GM23338 (cell line): ENCODE results near the gene DYRK1A.

ENCODE experiments used
- CREB1 ChIP-seq: fragments of 250-450 bp; sonication (Bioruptor Pico); IDR thresholded peaks from 2 replicates; pipeline ENCODE4 v1.5.0; 2020; ENCODE audit warnings: low read depth, mild to moderate bottlenecking, moderate library complexity
- CTCF ChIP-seq, 2 experiments: fragments of 200-600 bp in 1 of 2; sonication (generic) in 1 of 2; conservative IDR thresholded peaks; 2 replicates each; pipeline versions ENCODE4 v1.5.1 to v1.6.1; 2016 to 2017; ENCODE audit warnings: antibody characterized with exemption in 2 of 2, low read depth in 2 of 2, mild to moderate bottlenecking in 2 of 2, moderate library complexity in 1 of 2
- ETS1 ChIP-seq: IDR thresholded peaks from 2 replicates; pipeline ENCODE4 v1.6.1; 2016; ENCODE audit warnings: antibody characterized with exemption
- EZH2 ChIP-seq: fragments of 200-600 bp; sonication (generic); IDR thresholded peaks from one replicate; pipeline ENCODE4 v1.8.0; 2017; ENCODE audit warnings: antibody characterized with exemption, mild to moderate bottlenecking, low read depth; ENCODE audit not compliant: unreplicated experiment
- EZH2phosphoT487 ChIP-seq: fragments of 200-600 bp; sonication (generic); IDR thresholded peaks from one replicate; pipeline ENCODE4 v1.8.1; 2018; ENCODE audit warnings: antibody characterized with exemption; ENCODE audit not compliant: unreplicated experiment
- JUNB ChIP-seq: IDR thresholded peaks from one replicate; pipeline ENCODE4 v1.6.1; 2016; ENCODE audit warnings: antibody characterized with exemption; ENCODE audit not compliant: unreplicated experiment
- POLR2AphosphoS5 ChIP-seq: IDR thresholded peaks from 2 replicates; pipeline ENCODE4 v1.6.1; 2016; ENCODE audit warnings: antibody characterized with exemption, low read depth
- REST ChIP-seq: IDR thresholded peaks from one replicate; pipeline ENCODE4 v1.6.1; 2018; ENCODE audit warnings: antibody characterized with exemption; ENCODE audit not compliant: unreplicated experiment
- ZNF331 ChIP-seq: fragments of 250-450 bp; sonication (Bioruptor Pico); IDR thresholded peaks from 2 replicates; pipeline ENCODE4 v1.5.0; 2020; ENCODE audit warnings: low read depth, mild to moderate bottlenecking, moderate library complexity

- TF ChIP-seq EZH2 (no peak), CTCF (conservative IDR thresholded peaks at IDR 0.05; ENCODE audit: low read depth in 2 of 2) (no peak), CREB1 (CRISPR knock-in tag) (no peak), EZH2phosphoT487 (no peak), JUNB (no peak), ETS1 (no peak), REST (no peak), POLR2AphosphoS5 (no peak), ZNF331 (no peak)
These were observed 204.9 kb downstream of the DYRK1A start for GRCh38 chr21:37571442-37571841.
